ENCODE results near the gene PID1. TPM values are rescaled to one million over a fixed set of nuclear protein-coding genes. Genes with fewer than 3 reads are reported as not detected.

PID1 gene
- total RNA-seq, 4 donors from 2014 or later = 14.5 to 49.7 (median 20.7) TPM

- Histone ChIP-seq H3K4me1 (no peaks in the 10 kb centered on the region), H3K36me3 (no peaks in the 10 kb centered on the region), H3K27ac (no peak overlapping the region), H3K9me3 (no peaks in the 10 kb centered on the region), H3K4me3 (replicated peaks in 1 of 3) (no peak overlapping the region), H3K27me3 (no peaks in the 10 kb centered on the region)
- 58 to 62% methylated on average over 2 of the region's 2 CpGs for WGBS, 2 donors
- intact Hi-C loops (cut with DNase I) = no loop called here
- DNase-seq = no peak
- TF ChIP-seq CTCF (IDR thresholded peaks at IDR 0.05) = no peak
- TF ChIP-seq POLR2A (IDR thresholded peaks at IDR 0.05) = no peak
Measured at GRCh38 chr2:229243890-229244560, 27.1 kb downstream of the PID1 start.

- Histone ChIP-seq H3K9me3 (no peaks in the 10 kb centered on the region), H3K4me1 (no peaks in the 10 kb centered on the region), H3K4me3 (replicated peaks in 1 of 3) (no peak overlapping the region), H3K27ac (no peak overlapping the region), H3K36me3 (no peaks in the 10 kb centered on the region), H3K27me3 (no peaks in the 10 kb centered on the region)
- intact Hi-C loops (cut with DNase I) = no loop called here
- TF ChIP-seq POLR2A (IDR thresholded peaks at IDR 0.05) = no peak
- TF ChIP-seq CTCF (IDR thresholded peaks at IDR 0.05) = no peak
- DNase-seq = no peak
Measured at GRCh38 chr2:229240984-229241491, 30.0 kb downstream of the PID1 start.

DNA sequence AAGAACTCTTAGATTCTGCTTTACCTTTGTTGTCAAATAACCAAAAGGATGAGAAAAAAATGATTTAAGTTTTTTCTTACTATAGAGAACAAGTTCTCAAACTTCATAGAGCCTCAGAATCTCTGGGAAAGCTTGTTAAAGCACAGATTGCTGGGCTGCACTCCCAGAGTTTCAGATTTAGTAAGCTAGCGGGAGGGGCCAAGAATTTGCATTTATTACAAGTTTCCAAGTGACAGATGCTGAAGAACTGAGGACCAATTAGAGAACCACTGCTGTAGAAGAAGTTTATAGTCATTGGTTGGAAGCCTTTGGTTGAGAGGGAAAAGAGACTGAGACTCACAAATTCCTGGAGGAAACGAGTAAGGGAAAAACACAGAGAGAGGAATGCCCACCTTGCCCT lies 32.1 kb downstream of the PID1 start:
- intact Hi-C loops (cut with DNase I) = no loop called here
- DNase-seq = no peak
- Histone ChIP-seq H3K4me1 (no peaks in the 10 kb centered on the region), H3K36me3 (no peaks in the 10 kb centered on the region), H3K27ac (no peak overlapping the region), H3K27me3 (no peaks in the 10 kb centered on the region), H3K4me3 (replicated peaks in 1 of 3) (no peak overlapping the region), H3K9me3 (no peaks in the 10 kb centered on the region)
- 50 to 58% methylated on average over 2 of the region's 2 CpGs for WGBS, 2 donors
- no peak for TF ChIP-seq CTCF (IDR thresholded peaks at IDR 0.05)
- no peak for TF ChIP-seq POLR2A (IDR thresholded peaks at IDR 0.05)

DNA sequence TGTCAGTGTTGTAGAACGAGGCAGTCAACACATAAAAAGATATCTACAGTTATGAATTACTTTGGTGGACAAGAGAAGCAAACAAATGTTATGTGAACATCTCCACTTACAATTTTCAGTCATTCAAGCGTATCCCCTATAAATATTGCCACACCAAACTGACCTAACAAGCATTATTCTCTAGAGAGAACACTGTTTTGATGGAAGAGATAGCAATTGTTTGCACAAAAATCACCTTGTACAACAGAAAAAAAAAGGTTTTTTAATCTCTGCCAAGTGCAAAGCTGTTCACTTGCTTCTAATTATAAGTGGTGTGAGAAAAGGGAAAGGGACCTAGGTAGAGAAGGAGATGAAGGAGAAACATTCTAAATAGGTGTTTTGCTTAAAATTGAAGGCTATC lies 33.8 kb downstream of the PID1 start:
- H3K27me3 ChIP-seq = no peaks in the 10 kb centered on the region
- H3K4me1 ChIP-seq = no peaks in the 10 kb centered on the region
- intact Hi-C loops (cut with DNase I) = no loop called here
- no peaks in the 10 kb centered on the region for H3K36me3 ChIP-seq
- H3K9me3 ChIP-seq = no peaks in the 10 kb centered on the region
- no peak overlapping the region for H3K4me3 ChIP-seq (replicated peaks in 1 of 3)
- WGBS, 2 donors = 40 to 44% methylated on average over 2 of the region's 2 CpGs
- TF ChIP-seq POLR2A (IDR thresholded peaks at IDR 0.05) (no peak), CTCF (IDR thresholded peaks at IDR 0.05) (no peak)
- H3K27ac ChIP-seq = no peak overlapping the region
- DNase-seq = no peak

DNA sequence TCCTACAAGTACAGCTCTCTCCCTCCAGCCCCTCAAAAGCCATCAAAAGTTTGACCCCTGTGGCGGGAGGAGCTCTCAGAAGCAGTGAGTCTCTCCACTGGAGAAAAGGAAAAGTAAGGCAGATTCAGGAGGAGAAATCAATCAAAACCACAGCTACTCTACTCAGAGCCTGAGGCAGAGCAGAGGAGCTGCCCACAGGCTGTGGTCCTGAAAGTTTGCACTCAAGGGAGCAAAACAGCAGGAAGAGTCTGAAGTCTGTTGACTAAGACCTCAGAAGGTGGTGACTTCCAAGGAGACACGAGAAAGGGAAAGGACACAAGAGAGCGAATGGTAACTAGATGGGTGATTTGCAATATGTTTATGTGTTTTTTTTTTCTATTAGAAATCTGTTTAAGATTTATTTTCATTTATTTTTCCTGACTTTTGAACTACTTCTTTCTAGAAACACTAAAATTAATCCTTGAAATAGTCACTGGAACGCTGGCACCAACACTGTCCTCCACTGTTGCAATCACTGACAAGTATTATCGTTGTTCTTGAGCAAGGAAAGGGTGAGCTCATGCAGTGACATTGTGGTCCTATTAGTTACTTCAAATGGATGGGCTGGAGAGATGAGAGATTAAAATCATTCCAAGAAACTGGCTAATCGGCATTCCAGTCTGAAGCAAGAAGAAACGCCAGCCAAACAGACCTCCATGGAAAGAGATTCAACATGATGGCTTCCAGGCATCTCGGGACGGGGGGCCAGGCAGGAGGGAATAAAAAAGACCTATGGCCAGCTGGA lies 35.8 kb downstream of the PID1 start:
- no peak overlapping the region for H3K4me3 ChIP-seq (replicated peaks in 1 of 3)
- 51 to 55% methylated on average over 9 of the region's 9 CpGs for WGBS, 2 donors
- H3K9me3 ChIP-seq = no peaks in the 10 kb centered on the region
- H3K27ac ChIP-seq = no peak overlapping the region
- H3K4me1 ChIP-seq = no peaks in the 10 kb centered on the region
- no peaks in the 10 kb centered on the region for H3K36me3 ChIP-seq
- TF ChIP-seq POLR2A (IDR thresholded peaks at IDR 0.05) (no peak), CTCF (IDR thresholded peaks at IDR 0.05) (no peak)
- intact Hi-C loops (cut with DNase I) = no loop called here
- no peak for DNase-seq
- H3K27me3 ChIP-seq = no peaks in the 10 kb centered on the region
